CD4-positive, alpha-beta T cell treated with Interleukin-1 beta for 1 hour (primary cell): ENCODE data around the gene BCL11B.

Experiments used
- DNase-seq, 2 donors: peaks; one replicate each; pipeline ENCODE4 v3.0.0-alpha.2; 2020 to 2022

Gene BCL11B

GRCh38 chr14:99216191-99216590, 55.8 kb downstream of the BCL11B start:
- no peak for DNase-seq

DNA sequence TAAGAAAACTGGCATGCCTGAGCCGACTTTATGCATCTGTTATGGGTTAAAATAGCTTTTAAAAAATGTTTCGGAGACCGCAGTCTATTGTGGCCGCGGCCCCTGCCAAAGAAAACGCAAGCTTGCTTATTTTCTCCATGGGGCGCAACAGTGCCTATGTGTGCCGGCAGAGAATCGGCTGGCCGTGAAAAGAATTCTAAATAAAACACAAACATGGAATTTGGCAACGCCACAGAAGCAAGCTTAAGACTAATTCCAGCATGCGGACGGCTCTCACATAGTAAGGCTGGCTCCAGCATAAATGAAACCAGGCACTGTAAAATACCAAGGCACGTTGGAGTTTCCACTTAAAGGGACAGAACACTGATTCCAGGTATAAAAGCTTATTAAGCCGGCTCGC, 56.7 kb downstream of the BCL11B start:
- no peak for DNase-seq

DNA sequence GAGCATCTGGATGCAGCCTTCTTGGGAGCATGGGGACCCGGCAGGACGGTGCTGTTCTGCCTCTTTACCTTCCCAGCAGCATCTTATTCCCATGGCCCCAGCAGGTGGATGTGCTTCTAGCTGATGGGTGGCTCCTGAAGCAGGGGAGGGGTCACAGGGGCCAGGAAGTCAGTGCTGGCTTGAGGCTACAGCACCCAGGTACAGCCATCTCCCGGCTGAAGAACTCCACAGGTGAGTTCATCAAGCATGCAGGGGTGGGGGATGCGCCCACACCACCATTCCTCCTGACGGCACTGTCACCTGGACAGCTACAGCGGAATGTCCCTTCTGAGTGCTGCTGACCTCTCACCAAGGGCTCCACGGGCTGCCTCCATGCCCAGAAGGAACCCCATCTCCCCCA, 57.3 kb downstream of the BCL11B start:
- DNase-seq = no peak

DNA sequence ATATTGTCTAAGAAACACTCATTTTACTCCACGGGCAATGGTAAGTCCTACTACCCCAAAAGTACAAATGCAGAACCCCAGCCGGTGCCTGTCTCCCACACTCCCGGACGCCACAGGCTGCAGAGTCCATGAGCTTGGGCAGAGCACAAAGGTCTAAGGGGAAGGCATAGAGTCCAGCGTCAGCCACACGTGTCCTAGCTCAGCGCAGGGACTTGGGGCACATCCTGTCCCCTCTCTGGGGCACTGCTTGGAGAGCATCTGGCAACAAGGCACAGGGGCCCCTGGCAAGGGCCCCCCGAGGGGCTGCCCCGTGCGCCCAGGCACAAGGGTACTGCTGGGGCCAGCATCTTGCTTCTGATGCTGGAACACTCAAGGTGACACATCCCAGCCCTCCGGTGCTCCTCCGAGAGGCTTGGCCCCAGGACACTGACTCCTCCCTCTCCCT, 58.4 kb downstream of the BCL11B start:
- no peak for DNase-seq

DNA sequence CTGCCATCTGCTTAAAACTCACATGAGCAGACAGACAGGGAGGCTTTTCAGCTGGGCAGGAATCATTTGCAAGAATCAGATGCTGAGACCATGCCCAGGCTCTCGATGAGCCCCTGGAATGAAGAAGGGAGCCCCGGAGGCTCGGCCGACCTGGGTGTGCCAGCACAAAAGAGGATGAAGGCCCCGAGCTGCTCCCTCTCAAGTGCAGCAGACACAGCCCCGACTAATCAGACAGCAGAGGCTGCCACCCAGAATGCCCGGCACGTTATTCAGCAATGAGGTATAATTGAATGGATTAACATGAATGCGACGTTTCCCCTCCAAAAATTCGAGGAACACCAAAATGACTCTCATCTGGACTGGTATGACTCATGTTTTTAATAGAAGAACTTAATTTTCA, 58.9 kb downstream of the BCL11B start:
- no peak for DNase-seq

GRCh38 chr14:99212646-99213045, 59.4 kb downstream of the BCL11B start:
- no peak for DNase-seq

GRCh38 chr14:99212199-99212598, 59.8 kb downstream of the BCL11B start:
- no peak for DNase-seq

DNA sequence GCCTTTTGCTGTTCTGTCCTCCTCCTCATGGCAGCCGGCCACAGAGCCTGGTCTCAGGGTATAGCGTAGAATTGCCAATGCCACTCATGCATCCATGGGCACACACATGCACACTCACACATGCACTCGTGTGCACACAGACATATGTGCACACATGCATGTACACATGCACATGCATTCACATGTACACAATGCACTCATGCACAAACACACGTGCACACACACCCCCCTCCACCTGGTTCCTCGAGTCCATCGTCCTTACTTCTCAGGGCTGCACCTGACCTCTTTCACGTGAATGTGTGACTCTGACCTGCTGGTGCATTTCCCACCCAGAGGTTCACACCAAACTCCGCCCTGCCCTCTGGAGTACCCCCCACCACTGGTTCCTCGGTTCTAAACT, 60.6 kb downstream of the BCL11B start:
- no peak for DNase-seq

- DNase-seq = no peak
Measured at GRCh38 chr14:99210333-99210732, 61.7 kb downstream of the BCL11B start.

DNA sequence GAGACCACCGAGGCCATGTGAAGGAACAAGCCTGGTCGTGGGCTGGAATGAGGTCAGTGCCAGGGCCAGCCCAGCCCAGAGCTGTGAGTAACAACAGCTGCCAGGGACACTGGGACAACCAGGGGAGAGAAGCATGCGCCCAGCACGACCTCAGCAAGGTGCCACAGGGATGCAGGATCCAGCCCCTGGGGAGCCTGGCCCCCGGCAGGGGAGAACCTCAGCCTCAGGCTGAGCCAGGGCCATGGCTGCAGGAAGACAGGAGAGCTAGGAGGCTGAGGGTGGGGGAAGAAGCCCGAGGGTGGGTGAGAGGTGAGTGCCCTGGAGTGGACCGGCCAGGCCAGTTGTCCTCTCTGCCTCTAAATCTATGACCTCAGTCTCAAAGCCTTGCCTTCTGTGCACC, 62.6 kb downstream of the BCL11B start:
- DNase-seq = no peak

GRCh38 chr14:99208318-99208717, 63.7 kb downstream of the BCL11B start:
- no peak for DNase-seq

DNA sequence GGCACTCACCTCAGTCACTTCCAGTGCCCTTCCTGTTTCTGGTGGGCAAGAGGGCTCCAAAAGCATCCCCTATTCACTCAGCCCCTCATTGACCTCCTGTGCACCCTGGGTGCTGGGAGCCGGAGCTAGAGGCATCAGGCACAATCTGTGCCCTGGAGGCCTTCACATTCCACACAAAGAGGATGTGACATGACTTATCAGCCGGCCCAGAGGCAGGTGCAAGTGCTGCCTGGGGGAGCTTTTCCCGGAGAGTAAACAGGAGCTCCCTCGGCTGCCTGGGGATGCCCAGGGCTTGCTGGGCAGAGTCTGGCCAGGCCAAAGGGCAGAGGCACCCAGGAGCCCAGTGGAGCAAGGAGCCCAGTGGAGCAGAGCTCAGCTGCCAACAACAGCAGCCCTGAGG, 64.5 kb downstream of the BCL11B start:
- no peak for DNase-seq

DNA sequence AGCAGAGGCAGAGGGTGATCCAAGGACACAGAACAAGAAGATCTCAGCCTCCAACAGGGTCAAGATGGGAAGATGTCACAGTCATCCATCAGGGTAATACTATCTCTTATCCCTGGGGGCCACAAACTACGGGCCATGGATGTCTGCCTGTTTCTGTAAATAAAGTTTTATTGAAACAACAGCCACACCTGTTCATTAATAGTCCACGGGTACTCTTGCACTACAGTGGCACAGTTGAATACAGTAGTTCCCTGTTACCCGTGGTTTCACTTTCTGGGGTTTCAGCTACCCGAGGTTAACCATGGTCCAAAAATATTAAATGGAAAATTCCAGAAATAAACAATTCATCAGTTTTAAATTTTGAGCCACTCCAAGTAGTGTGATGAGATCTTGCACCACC, 65.9 kb downstream of the BCL11B start:
- DNase-seq = peak in 1 of 2 donors; percentile 38

DNA sequence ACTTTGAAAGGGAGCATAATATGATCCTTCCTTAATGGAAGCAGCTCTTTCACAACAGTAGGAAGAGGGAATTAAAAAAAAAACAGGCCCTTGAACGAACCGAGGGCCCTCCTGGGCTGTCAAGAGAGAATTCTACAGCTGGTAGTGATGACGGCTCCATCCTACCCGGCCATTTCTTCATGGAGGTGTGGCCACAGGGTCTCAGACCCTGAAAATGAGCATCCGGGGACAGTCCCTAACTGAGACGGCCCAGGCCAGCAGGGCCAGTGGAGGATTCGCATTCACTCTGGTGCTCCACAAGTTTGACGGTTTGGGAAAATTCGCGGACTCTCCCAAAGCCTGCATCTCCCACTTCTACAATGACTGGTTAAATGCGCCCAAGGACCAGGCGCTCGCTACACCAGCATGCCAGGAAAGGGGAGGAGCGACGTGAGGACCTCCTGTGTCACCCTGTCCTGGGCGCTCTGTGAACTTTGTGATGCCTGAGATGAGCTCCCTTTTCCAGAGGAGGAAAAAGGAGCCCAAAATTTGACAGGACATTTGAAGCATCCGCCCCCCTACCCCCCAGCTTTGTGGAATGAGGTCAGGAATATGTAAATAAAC, 66.8 kb downstream of the BCL11B start:
- DNase-seq = no peak

GRCh38 chr14:99203801-99204200, 68.2 kb downstream of the BCL11B start:
- no peak for DNase-seq

DNA sequence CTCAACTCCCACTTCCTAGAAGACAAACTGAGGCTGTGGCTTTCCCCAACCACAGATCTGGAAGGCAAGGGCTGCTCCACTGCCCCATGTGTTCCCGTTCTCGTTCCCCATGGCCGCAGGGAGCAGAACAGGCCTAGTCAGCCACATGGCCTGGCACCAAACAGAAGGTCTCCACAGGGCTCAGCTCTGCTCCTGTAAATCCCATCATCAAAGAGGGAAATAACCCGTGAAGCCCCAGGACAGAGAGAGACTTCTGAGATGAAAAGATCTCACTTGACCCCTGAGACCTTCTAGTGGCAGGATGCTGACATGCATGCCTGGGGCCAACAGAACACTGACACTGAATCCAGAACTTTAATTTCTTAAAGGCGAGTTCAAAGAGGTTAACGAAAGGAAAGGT, 68.9 kb downstream of the BCL11B start:
- no peak for DNase-seq

DNA sequence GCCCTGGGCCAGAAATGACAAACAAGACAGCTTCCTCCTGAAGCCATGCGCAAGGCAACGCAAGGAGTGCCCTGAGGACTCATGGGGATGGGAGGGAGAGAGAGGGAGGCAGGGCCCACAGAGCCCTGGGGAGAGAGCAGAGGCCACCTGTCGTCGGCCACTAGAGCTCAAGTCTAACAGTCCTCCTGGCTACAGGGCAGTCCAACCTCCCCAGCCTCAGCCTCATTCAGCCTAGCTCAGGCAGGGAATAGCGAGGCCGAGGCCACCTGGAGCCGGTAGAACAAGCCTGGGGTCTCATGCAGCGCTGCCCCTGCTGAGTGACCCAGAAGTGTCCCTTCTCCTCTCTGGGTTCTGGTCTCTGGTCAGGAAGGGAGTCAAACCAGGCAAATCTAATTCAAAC, 69.5 kb downstream of the BCL11B start:
- no peak for DNase-seq

GRCh38 chr14:99201351-99202073, 70.5 kb downstream of the BCL11B start:
- DNase-seq = peak in 1 of 2 donors; percentile 42

DNA sequence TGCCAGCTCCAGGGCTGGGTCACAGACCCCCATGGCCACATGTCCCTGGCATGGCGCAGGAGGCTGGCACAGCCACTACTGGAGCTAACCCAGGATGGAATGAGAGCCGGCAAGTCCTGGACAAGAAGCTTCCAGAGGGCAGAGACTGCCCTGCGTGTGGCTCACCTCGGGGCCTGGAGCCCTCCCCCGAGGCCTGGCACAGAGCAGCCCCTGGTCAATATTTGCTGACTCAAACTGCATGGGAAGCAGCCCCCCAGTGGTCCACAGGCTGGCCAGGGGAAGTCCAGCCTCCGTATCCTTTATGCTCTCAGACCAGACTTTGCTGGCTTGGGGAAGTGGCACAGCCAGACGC, 71.4 kb downstream of the BCL11B start:
- DNase-seq = no peak

DNA sequence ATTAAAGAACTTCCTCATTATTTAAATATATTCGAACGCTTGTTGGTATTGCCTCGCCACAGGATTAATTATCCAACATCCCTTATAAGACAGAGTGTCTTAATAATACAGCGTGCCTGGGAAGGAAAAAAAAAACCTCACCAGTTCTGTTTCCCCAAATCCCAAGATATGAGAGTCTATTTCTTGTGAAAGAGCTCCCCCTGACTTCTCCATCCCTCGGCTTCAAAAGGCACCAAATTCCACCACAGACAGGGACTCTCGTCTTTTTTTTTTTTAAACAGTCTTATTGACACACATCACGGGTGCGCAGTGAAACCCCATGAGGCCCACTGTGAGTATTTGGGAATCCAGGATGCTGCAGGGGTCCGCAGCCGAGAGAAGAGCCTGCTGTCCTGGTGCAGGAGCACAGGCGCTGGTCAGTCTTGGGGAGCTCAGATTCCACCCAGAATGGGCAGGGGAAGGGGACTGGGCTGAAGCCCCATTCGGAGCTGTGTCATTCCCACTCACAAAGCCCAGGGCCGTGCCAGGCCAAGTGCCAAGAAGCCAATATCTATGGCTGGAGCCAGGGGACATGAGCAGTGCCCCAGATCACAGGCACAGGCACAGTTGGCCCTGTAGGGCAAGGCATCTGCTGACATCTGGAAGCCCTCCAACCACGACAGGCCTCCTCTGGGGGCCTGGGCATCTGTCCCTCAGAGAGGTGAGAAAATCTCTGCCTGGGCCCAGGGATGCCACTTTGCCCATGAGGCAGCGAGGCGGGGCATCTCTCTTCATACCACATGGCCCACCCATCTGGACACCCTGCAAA, 71.9 kb downstream of the BCL11B start:
- DNase-seq = no peak

DNA sequence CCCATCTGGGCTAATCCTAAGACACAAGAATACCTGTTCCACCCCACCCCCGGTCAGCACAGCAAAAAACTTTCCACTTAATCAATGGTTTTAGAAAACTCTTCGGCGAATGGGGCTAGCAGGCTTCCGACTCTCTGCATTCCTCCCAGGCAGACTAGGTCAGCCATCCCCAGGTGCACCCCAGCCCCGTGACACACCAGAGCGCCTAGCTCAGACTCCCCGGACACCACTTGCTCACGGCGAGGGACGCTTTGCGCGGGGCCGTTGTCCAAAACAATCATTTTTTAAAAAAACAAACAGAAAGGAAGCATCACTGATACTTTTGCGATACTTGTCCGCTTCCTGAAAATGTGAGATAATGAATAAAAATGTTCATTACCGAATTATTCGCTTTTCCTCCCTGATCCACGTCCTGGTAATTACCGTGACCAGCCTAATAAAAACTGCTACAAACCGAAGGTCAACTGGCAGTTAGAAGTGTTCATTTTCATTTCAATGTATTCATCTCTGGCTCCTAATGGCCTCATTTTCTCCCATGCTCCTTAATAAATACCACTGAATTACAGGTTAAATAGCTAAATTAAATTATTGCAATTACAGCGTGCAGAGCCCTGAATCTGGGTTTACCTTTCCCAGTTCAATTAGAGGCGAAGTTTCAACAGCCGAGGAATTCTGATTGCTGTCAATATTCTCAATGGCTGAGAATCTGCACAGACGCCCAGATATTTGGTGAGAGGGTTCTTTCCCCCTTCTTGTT, 73.1 kb downstream of the BCL11B start:
- no peak for DNase-seq

DNA sequence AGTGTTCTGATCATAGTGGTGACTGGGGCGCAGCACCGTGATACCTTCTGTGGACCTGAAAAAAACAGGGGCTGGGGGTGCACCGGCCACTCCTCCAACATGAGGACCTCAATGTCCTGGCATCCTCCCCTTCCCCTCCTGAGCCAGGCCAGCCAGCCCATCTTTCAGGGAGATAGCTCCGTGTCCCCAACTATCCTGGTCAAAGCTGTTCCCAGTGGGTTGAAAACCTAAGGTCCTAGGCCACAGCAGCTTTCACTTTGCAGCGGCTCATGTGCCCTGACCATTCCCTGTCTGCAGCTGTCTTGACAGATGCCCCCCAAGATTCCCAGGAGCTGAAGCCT, 75.7 kb downstream of the BCL11B start:
- DNase-seq = no peak

DNA sequence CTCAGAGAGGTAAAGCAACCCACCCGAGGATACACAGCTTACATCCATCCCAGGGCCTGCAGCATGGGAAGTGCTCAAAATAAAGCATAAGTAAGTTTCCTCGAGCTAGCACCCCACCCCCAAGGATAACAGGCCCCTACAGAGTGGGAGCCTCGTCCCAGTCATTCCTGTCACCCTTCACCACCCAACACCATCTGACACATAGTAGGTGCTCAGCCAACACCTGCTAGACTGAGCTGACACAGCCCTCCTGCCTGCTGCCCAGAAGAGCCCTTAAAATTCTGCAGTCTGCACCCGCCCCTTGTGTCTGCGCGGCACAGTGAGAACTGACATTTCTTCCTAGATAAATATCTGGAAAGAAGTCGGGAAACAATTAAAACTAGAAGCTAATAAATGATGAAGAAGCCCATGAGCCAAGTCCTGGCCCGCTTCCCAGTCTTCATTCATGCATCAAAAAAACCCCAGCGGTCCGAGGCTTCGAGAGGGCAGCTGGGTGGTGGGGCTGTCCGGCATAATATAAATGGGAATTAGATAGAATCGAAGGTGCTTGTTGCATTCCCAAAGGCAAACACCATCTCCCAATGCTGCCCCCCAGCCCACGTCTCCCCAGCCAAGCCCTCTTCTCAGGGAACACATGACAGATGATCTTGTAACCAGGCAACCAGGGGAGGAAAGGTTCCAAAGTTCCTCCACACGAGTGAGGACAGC, 76.2 kb downstream of the BCL11B start:
- DNase-seq = no peak
